HFF-Myc (cell line): ENCODE results near the gene MRAP.
A peak's percentile ranks its signal among the peaks of the same experiment; 100 is the strongest.
"Not testable (repeated sequence)": the region's sequence is repeated elsewhere in the genome, so short reads cannot be mapped to it uniquely, and the experiment has no call there.

ENCODE experiments used
- DNase-seq: peaks from one replicate; pipeline ENCODE4 v3.0.0-alpha.2; 2011; ENCODE audit warnings: low read depth; ENCODE audit errors: extremely low read depth
- H3K4me3 ChIP-seq: replicated peaks from 2 replicates; pipeline ENCODE4 v1.5.1; 2011; ENCODE audit warnings: low read depth, mild to moderate bottlenecking, control low read depth, low read length
- CTCF ChIP-seq: IDR thresholded peaks from 2 replicates; pipeline ENCODE4 v1.5.1; 2012; ENCODE audit warnings: mild to moderate bottlenecking, low read depth, low read length, control low read depth; ENCODE audit errors: missing control alignments

MRAP gene

DNA sequence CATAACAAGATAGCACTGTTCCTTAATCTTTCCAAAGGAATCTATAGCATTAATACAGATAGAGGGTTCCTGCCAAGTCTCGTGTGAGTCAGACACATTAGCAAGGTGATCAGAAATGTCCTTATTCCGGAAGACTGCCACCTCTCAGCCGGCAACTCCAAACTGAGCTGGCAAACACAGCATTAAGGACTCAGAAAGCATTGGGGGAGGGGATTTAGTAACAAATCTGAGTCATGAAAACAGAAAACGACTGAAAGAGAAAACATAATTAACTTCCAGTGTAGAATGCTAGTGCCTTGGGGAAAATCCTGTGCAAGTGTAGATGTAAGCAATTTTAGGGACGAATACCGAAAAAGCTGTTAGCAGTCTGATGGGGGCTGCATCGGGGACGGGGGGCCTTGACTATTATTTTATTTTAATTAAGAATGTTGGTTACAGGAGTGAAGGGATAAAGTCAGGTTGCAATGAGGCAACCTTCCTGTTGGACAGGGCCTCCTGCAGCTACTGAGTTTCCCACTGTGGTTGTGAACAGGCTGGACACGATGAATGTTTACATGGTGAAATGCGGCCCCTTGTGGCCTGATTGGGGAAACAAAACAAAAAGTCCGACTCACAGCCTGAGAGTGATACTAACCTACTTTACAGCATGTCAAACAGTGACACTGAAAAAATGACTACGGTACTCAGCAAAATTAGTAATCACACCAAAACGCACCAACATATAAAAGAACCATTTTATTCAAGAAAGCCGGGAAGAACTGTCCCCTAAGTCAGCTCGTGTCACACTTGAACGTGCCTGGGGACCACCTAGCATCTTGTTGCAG is 40.5 kb upstream of the MRAP start:
- peak; percentile 73 for TF ChIP-seq CTCF
- DNase-seq = peak; percentile 70
- no peak overlapping the region for H3K4me3 ChIP-seq

GRCh38 chr21:32258786-32259048 is 39.9 kb upstream of the MRAP start:
- not testable (repeated sequence) for H3K4me3 ChIP-seq, DNase-seq

DNA sequence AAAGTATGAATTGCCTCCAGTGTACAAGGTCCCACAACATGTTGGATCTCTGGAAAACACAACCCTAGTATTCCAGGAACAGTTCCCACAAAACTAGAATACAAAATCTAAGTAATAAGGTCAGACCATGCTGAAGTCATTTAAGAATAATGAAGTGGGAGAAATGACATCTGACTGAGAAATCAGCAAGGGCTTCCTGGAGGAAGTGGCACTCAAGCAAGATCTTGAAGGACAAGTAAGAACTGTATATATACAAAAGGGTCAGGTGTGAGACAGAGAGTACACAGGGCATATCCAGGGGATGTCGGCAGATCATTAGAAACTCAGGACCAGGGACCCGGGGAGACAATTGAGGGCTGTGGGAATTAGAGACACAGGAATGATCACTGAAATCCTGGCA is 38.5 kb upstream of the MRAP start:
- TF ChIP-seq CTCF = no peak
- DNase-seq = no peak
- no peak overlapping the region for H3K4me3 ChIP-seq

DNA sequence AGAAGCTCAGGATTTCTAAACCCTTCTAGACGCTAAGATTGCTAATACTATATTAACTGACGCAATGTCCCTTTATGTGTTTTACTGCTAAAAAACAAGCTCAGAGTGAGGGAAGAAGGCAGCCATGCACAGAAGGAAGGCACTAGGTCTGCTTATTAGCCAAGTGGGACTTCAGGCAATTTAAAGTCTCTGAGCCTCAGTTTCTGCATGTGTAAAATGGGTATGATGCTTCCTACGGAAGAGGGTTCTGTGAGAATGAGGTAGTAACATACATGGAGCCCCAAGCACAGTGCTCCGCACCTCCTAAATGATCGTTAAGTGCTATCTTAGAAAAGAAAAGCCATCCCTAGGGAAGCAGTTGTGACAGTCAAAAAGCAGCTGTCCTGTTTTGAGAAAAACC is 36.7 kb upstream of the MRAP start:
- TF ChIP-seq CTCF = no peak
- no peak for DNase-seq
- no peak overlapping the region for H3K4me3 ChIP-seq

- not testable (repeated sequence) for H3K4me3 ChIP-seq, DNase-seq
Measured at GRCh38 chr21:32265321-32265720, 33.3 kb upstream of the MRAP start.

DNA sequence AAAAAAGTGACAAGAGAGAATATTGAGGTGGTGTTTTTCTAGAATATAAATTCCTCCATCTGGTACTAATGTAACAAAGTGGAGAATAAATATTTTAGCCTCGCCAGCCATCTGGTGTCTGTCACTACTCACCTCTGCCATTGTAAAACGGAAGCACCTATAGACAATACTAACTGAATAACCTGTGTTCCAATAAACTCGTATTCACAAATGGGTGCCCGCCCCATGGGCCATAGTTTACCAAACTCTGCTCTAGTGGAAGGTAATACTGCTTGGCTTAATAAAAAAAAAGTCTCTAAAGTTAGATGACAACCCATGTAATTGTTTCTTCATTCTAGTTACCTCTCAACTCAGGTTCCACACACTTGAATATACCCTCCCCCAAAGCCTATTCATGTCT is 27.9 kb upstream of the MRAP start:
- no peak overlapping the region for H3K4me3 ChIP-seq
- no peak for DNase-seq
- no peak for TF ChIP-seq CTCF

DNA sequence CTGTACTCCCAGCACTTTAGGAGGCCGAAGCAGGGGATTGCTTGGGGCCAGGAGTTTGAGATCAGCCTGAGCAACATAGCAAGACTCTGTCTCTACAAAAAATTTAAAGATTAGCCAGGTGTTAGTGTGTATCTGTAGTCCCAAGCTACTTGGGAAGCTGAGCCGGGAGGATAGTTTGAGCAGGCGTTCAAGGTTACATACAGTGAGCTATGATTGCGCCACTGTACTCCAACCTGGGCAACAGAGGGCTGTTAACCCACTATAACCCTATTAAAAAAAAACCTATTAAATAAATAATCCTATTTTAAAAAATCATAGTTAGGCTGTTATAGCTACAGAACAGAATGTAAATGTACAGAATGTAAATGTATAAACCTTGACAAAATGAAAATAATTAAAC is 22.0 kb upstream of the MRAP start:
- no peak for DNase-seq
- TF ChIP-seq CTCF = no peak
- no peak overlapping the region for H3K4me3 ChIP-seq

- H3K4me3 ChIP-seq = peak overlapping the region; percentile 85
- no peak for TF ChIP-seq CTCF
- DNase-seq = no peak
Measured at GRCh38 chr21:32278103-32278502, 20.6 kb upstream of the MRAP start.
